ENCODE results near the gene SEMA6B. TPM values are rescaled to one million over a fixed set of nuclear protein-coding genes. Genes with fewer than 3 reads are reported as not detected.

The SEMA6B gene, protein sequence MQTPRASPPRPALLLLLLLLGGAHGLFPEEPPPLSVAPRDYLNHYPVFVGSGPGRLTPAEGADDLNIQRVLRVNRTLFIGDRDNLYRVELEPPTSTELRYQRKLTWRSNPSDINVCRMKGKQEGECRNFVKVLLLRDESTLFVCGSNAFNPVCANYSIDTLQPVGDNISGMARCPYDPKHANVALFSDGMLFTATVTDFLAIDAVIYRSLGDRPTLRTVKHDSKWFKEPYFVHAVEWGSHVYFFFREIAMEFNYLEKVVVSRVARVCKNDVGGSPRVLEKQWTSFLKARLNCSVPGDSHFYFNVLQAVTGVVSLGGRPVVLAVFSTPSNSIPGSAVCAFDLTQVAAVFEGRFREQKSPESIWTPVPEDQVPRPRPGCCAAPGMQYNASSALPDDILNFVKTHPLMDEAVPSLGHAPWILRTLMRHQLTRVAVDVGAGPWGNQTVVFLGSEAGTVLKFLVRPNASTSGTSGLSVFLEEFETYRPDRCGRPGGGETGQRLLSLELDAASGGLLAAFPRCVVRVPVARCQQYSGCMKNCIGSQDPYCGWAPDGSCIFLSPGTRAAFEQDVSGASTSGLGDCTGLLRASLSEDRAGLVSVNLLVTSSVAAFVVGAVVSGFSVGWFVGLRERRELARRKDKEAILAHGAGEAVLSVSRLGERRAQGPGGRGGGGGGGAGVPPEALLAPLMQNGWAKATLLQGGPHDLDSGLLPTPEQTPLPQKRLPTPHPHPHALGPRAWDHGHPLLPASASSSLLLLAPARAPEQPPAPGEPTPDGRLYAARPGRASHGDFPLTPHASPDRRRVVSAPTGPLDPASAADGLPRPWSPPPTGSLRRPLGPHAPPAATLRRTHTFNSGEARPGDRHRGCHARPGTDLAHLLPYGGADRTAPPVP
- 1.3 and 3.6 TPM in 2 replicates for total RNA-seq

GRCh38 chr19:4559569-4559968 is at the start of gene SEMA6B:
SEMA6B (minus strand) TSS chr19:4559684; CDS start chr19:4558457, 1,227 bp downstream.

DNA sequence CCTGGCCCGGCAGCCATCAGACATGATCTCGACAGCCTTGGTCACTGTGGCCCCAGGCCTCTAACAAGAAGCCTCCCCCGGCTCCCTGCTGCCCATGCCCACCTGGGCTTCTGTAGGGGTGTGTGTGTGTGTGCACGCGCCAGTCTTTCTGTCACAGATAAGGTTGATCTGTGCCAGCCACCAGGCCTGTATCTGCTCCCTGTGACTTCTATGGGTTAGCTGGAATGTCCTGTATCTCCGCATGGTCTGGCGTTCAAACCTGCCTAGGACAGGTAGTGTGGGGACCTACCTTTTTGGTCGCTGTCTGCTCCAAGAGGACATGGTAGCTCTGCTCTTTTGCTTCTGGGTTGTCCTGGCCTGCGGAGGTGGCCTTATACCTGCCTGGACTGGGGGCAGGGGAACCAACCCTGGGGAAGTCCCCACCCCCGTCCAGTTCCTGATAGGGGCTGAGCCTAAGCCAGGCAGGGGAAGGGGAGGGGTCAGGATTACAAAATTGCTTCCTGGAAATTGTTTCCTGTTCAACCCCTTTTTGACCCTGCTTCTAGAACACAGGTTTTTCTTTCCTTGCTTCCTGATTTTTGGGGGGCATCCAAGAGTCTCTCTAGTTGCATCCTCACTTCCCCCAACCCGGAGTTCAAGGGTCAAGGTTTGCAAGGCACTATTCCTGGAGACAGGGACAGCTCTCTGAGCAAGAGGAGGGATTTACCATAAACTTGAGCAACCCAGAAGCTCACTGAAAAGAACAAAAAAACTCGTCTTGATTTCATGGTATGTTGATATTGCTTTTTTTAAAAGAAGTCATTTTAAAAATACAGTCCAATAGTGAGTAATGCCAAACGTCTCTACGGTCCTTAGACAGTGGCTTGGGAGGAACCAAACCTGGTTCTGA is 19.5 kb downstream of the SEMA6B start, which contains the start of gene LRG1:
LRG1 (minus strand) TSS at position 344 of the 889 bp plus-strand sequence; CDS start at position 321, 23 bp downstream.

DNA sequence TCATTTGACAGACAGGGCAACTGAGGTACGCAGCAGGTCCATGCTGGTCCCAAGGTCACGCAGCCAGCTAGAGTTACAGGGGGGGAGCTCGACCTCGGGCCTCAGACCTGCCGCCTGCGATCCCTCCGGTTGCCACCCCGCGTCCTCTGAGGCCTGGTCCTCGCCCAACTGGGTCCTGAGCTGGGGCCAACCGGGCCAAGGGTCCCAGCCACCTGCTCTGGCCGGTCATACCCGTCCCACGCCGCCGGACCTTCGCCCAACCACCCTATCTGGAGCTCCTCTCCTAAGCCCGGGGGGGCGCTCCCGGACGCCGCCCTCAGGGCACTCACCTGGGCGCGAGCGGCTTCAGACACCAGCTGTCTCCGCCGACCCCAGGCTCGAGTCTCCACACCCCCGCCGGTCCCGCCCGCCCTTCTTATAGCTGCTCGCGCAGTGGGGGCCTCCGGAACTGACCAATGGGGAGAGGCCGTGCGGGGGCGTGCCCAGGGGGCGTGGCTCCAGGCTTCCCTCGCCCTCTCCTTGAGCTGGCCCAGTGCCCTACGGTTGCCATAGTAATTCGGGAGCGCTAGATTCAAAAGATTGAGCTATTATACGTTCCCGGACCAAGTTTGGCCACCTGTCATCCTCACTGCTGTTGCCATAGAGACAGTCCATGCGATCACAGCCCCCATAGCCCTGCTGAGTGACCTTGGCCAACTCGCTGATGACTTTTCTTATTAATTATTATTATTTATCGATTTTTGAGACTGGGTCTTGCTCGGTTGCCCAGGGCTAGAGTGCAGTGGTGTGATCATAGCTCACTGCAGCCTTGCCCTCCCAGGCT is 24.4 kb downstream of the SEMA6B start, which contains the start of gene PLIN5:
PLIN5 (minus strand) TSS at position 389 of the 823 bp plus-strand sequence. CDS start 1,150 bp downstream, outside the sequence.

DNA sequence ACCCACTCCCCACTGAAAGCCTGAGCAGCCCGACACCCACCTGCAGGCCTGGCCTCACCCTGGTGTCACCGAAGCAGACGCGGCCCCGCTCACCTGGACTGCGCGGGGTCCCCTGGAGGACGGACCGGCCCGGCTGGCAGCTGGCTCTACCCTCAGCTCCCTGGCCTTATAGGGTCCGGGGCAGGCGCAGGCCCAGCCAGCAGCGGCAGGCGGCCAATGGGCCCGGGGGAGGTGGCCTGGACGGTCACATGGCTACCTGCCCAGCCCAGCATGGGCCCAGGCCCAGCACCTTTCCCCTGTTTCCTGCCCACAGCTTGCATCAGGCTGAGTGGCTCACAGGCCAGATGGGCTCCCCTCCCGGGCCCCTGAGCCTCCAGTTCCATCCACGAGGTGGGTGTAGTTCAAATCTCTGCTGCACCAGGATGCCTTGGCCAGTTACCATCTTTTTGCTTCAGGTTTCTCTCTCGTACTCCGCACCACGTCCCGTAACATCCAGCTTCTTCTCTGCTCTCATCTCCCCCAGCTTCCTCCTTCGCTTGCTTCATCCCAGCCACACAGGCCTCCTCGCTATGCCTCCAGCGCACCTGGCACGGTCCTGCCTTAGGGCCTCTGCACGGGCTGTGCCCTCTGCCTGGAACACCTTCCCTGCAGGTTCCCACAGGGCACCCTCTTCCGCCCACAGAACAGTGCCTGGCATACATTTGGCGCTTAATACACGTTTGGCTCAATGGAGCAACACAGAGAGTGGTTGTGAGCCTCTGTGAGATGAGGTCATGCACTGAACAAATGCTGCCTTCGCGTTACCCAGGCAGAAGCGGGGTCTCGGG is 40.9 kb downstream of the SEMA6B start, which contains the start of gene PLIN4:
PLIN4 (minus strand) TSS at position 142 of the 827 bp plus-strand sequence. CDS start 214 bp downstream, outside the sequence.

Other genes starting within 250 kb of the SEMA6B start
- gene STAP2, start 220.9 kb downstream of the SEMA6B start, total RNA-seq, result 1.7 and 2.1 TPM in 2 replicates
- 6.3 and 6.7 TPM in 2 replicates for gene MPND, start 216.1 kb downstream of the SEMA6B start, total RNA-seq
- gene SH3GL1, start 159.1 kb downstream of the SEMA6B start, total RNA-seq, result 30.1 and 30.8 TPM in 2 replicates
- gene CHAF1A, start 157.0 kb downstream of the SEMA6B start, total RNA-seq, result 9.1 and 19.2 TPM in 2 replicates
- gene UBXN6, start 101.9 kb downstream of the SEMA6B start, total RNA-seq, result 94.1 and 105 TPM in 2 replicates
- 51.4 and 66.2 TPM in 2 replicates for gene HDGFL2, start 87.4 kb downstream of the SEMA6B start, total RNA-seq
- under 0.01 and 0.06 TPM in 2 replicates for gene PLIN4, start 41.2 kb downstream of the SEMA6B start, total RNA-seq
- not detected in 2 replicates for gene PLIN5, start 24.5 kb downstream of the SEMA6B start, total RNA-seq
- gene LRG1, start 19.6 kb downstream of the SEMA6B start, total RNA-seq, result not detected in 2 replicates
- 2.4 and 3.3 TPM in 2 replicates for gene TNFAIP8L1, start 79.8 kb upstream of the SEMA6B start, total RNA-seq
- 263 and 266 TPM in 2 replicates for gene MYDGF, start 110.7 kb upstream of the SEMA6B start, total RNA-seq
- gene DPP9, start 164.2 kb upstream of the SEMA6B start, total RNA-seq, result 26.5 and 35.3 TPM in 2 replicates
- gene FEM1A, start 232.1 kb upstream of the SEMA6B start, total RNA-seq, result 7.1 and 10.4 TPM in 2 replicates

All from aortic smooth muscle cell (primary cell).